K562 (cell line): ENCODE measurements around the gene STK11. TPM values are rescaled to one million over a fixed set of nuclear protein-coding genes. Genes with fewer than 3 reads are reported as not detected.

ENCODE experiments used
- ATF6 ChIP-seq: sonication (generic); formaldehyde crosslinking; IDR thresholded peaks from 2 replicates; pipeline ENCODE4 v1.4.0; 2020; ENCODE audit warnings: mild to moderate bottlenecking, missing genetic modification reagents
- CAMTA2 ChIP-seq: fragments of 250-450 bp; sonication (Bioruptor Pico); conservative IDR thresholded peaks from 2 replicates; pipeline ENCODE4 v1.5.1; 2022
- CBX2 ChIP-seq: fragments of 200-600 bp; sonication (generic); IDR thresholded peaks from one replicate; pipeline ENCODE4 v1.6.1; 2012; ENCODE audit warnings: mild to moderate bottlenecking, low read length, inconsistent platforms; ENCODE audit not compliant: insufficient read depth, poor library complexity, severe bottlenecking
- CREBBP ChIP-seq: IDR thresholded peaks from one replicate; pipeline ENCODE4 v1.6.1; 2012; ENCODE audit warnings: low read depth, mild to moderate bottlenecking, control low read depth, inconsistent platforms, low read length
- CTCF ChIP-seq, 3 experiments: IDR thresholded peaks in 2 of 3; conservative IDR thresholded peaks in 1 of 3; 2 replicates each; pipeline ENCODE4 v1.5.1; 2011 to 2012; ENCODE audit warnings: low read length in 3 of 3, mild to moderate bottlenecking in 3 of 3, control low read depth in 2 of 3, improper control_type of control experiment in 1 of 3, inconsistent platforms in 1 of 3, low read depth in 1 of 3, mixed read lengths in 1 of 3, moderate library complexity in 1 of 3; ENCODE audit not compliant: insufficient read depth in 2 of 3
- ELF1 ChIP-seq: fragments of 200-800 bp; sonication (Bioruptor generic); IDR thresholded peaks from 2 replicates; pipeline ENCODE4 v1.6.1; 2016; ENCODE audit warnings: missing genetic modification characterization, missing compliant biosample characterization
- GATA2 ChIP-seq: sonication (generic); formaldehyde crosslinking; IDR thresholded peaks from 2 replicates; pipeline ENCODE4 v1.4.0; 2020; ENCODE audit warnings: mild to moderate bottlenecking, missing genetic modification reagents
- HBP1 ChIP-seq: fragments of 450-650 bp; formaldehyde crosslinking; IDR thresholded peaks from 2 replicates; pipeline ENCODE4 v1.4.0; 2022; ENCODE audit warnings: missing genetic modification characterization
- HNRNPH1 ChIP-seq: fragments of 200-400 bp; formaldehyde crosslinking; optimal IDR thresholded peaks from 2 replicates; pipeline ENCODE3; 2017; ENCODE audit warnings: low read depth, mild to moderate bottlenecking, low read length, moderate library complexity
- JUN ChIP-seq, 2 experiments: sonication (generic) in 1 of 2; formaldehyde crosslinking in 1 of 2; IDR thresholded peaks; 2 replicates each; pipeline versions ENCODE4 v1.6.1 to v1.8.0; 2012 to 2022; ENCODE audit warnings: borderline replicate concordance in 2 of 2, mild to moderate bottlenecking in 2 of 2, improper control_type of control experiment in 1 of 2, low read depth in 1 of 2, low read length in 1 of 2, missing genetic modification reagents in 1 of 2
- KLF10 ChIP-seq: fragments of 250-450 bp; sonication (Bioruptor Pico); IDR thresholded peaks from 2 replicates; pipeline ENCODE4 v1.6.1; 2021; ENCODE audit warnings: matching md5 sums
- POLR2AphosphoS2 ChIP-seq: IDR thresholded peaks from 2 replicates; pipeline ENCODE4 v1.6.1; 2012; ENCODE audit warnings: low read length, improper control_type of control experiment
- SRSF1 ChIP-seq: fragments of 200-400 bp; formaldehyde crosslinking; IDR thresholded peaks from 2 replicates; pipeline ENCODE4 v1.6.1; 2017; ENCODE audit warnings: mild to moderate bottlenecking, low read depth, low read length, moderate library complexity
- ZBTB7A ChIP-seq: IDR thresholded peaks from 2 replicates; pipeline ENCODE4 v1.6.1; 2011; ENCODE audit warnings: low read depth, mild to moderate bottlenecking, low read length, moderate library complexity, borderline replicate concordance; ENCODE audit not compliant: control insufficient read depth
- ZFP1 ChIP-seq: fragments of 450-650 bp; formaldehyde crosslinking; IDR thresholded peaks from 2 replicates; pipeline ENCODE4 v1.4.0; 2020; ENCODE audit warnings: mild to moderate bottlenecking, mixed read lengths
- ZNF511 ChIP-seq: sonication (generic); formaldehyde crosslinking; IDR thresholded peaks from 2 replicates; pipeline ENCODE4 v1.8.0; 2022; ENCODE audit warnings: mild to moderate bottlenecking, missing genetic modification reagents
- ZNF764 ChIP-seq: fragments of 250-450 bp; sonication (Bioruptor Pico); IDR thresholded peaks from 2 replicates; pipeline ENCODE4 v1.4.0; 2020; ENCODE audit warnings: low read depth, mild to moderate bottlenecking, moderate library complexity
- polyA plus RNA-seq, 8 experiments: library from polyadenylated mRNA; depleted of rRNA in 4 of 8; stranded (reverse) in 5 of 8; unstranded in 3 of 8; fragments of >200 nt; fragmentation: Nextera tagmentation in 2 of 8; fragmentation: Illumina TruSeq in 1 of 8; extraction: Ambion mirVana in 2 of 8; extraction: Trizol in 1 of 8; gene quantifications; 2 replicates each; pipeline versions ENCODE4 v1.2.1 to v1.2.3, GENCODE V29; 2011 to 2014; ENCODE audit warnings: inconsistent platforms in 1 of 8, missing spikeins in 1 of 8
- total RNA-seq, 7 experiments: library from RNA; depleted of rRNA in 6 of 7; stranded (reverse); fragments of >200 nt in 6 of 7; fragmentation: Illumina TruSeq in 2 of 7; extraction: Trizol in 2 of 7; gene quantifications; 2 replicates each; pipeline versions ENCODE4 v1.2.1 to v1.2.3, GENCODE V29; 2011 to 2021; ENCODE audit warnings: low replicate concordance in 1 of 7
- TF ChIP-seq, protein P1 (sequence below): fragments of 450-650 bp; IDR thresholded peaks from 2 replicates; pipeline ENCODE4 v1.6.1; 2016; ENCODE audit warnings: borderline replicate concordance

STK11 gene
- total and polyA plus RNA-seq, 9 of the 15 experiments (the other 6 are each of a cell fraction or from before 2014, with no cell fraction given), result 0.15 to 96.5 (median 31.7) TPM

GRCh38 chr19:1275976-1276627, 70.5 kb downstream of the STK11 start (continued):
- TF ChIP-seq CTCF (IDR thresholded peaks at IDR 0.05 in 2 of 3, conservative IDR thresholded peaks at IDR 0.05 in 1 of 3; ENCODE audit: insufficient read depth in 2 of 3, low read depth in 1 of 3, low read length in 3 of 3) (no peak), KLF10 (no peak), CAMTA2 (CRISPR knock-in tag) (no peak), CREBBP (no peak), POLR2AphosphoS2 (no peak), ATF6 (CRISPR knock-in tag) (no peak), ZFP1 (no peak), ELF1 (tag) (no peak), CBX2 (no peak), ZNF511 (CRISPR knock-in tag) (peak; percentile 11; the same call in 1 of the 2 replicates), JUN (IDR thresholded peaks at IDR 0.05; ENCODE audit: borderline replicate concordance, low read depth, low read length) (no peak), JUN (CRISPR knock-in tag; IDR thresholded peaks at IDR 0.05; ENCODE audit: borderline replicate concordance) (no peak; the same call in 1 of the 2 replicates), ZNF764 (CRISPR knock-in tag) (no peak), HBP1 (CRISPR knock-in tag) (0 out of 2 replicates have a peak, but pooled peaks have one; percentile 7), SRSF1 (no peak), ZBTB7A (peak; percentile 81), GATA2 (no peak), HNRNPH1 (no peak)
- TF ChIP-seq, protein P1, sequence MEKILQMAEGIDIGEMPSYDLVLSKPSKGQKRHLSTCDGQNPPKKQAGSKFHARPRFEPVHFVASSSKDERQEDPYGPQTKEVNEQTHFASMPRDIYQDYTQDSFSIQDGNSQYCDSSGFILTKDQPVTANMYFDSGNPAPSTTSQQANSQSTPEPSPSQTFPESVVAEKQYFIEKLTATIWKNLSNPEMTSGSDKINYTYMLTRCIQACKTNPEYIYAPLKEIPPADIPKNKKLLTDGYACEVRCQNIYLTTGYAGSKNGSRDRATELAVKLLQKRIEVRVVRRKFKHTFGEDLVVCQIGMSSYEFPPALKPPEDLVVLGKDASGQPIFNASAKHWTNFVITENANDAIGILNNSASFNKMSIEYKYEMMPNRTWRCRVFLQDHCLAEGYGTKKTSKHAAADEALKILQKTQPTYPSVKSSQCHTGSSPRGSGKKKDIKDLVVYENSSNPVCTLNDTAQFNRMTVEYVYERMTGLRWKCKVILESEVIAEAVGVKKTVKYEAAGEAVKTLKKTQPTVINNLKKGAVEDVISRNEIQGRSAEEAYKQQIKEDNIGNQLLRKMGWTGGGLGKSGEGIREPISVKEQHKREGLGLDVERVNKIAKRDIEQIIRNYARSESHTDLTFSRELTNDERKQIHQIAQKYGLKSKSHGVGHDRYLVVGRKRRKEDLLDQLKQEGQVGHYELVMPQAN, result peak; percentile 89; the same call in 1 of the 2 replicates
